IMR-90 (cell line): ENCODE measurements around the gene EXOSC9. TPM values are rescaled to one million over a fixed set of nuclear protein-coding genes. Genes with fewer than 3 reads are reported as not detected.

Source experiments
- ATAC-seq: fragments of 200-7000 bp; cut with Tn5 transposase; 2 replicates; pipeline ENCODE4 v1.9.1; 2020; ENCODE audit warnings: low read depth, mild to moderate bottlenecking, moderate library complexity
- BruUV-seq: library from RNA; stranded (reverse); fragments of 400-500 nt; replicated peaks from 2 replicates; lab custom pipeline; 2021; lab: Mats Ljungman, UMichigan
- CTCF ChIA-PET: fragments of 300-600 bp; formaldehyde crosslinking; extraction: SDS; loops from one replicate; lab custom pipeline; 2021; ENCODE audit warnings: antibody characterized with exemption; lab: Yijun Ruan, JAX
- POLR2A ChIA-PET: fragments of 300-600 bp; sonication (Branson Sonifier 250); formaldehyde crosslinking; loops from one replicate; lab custom pipeline; 2022; ENCODE audit warnings: antibody characterized with exemption; ENCODE audit not compliant: unreplicated experiment; lab: Charles Lee
- DNase-seq: peaks from one replicate; pipeline ENCODE4 v3.0.0; 2013
- H2AFZ ChIP-seq: replicated peaks from 2 replicates; pipeline ENCODE3; 2013; ENCODE audit warnings: low read length, mild to moderate bottlenecking; ENCODE audit not compliant: poor library complexity
- H2AK5ac ChIP-seq: 2 replicates; pipeline ENCODE4 v1.6.1; 2013; ENCODE audit warnings: low read depth, low read length, inconsistent platforms
- H2AK9ac ChIP-seq: replicated peaks from 2 replicates; pipeline ENCODE3; 2013; ENCODE audit warnings: mild to moderate bottlenecking, low read depth, low read length, moderate library complexity; ENCODE audit not compliant: poor library complexity
- H2BK120ac ChIP-seq: 2 replicates; pipeline ENCODE4 v1.6.1; 2013; ENCODE audit warnings: low read depth, low read length, inconsistent platforms
- H2BK15ac ChIP-seq: 3 replicates; pipeline ENCODE4 v1.6.1; 2013; ENCODE audit warnings: low read depth, low read length, inconsistent platforms
- H2BK20ac ChIP-seq: 2 replicates; pipeline ENCODE4 v1.6.1; 2013; ENCODE audit warnings: low read depth, mild to moderate bottlenecking, inconsistent platforms, low read length, moderate library complexity
- H2BK5ac ChIP-seq: 2 replicates; pipeline ENCODE4 v1.6.1; 2013; ENCODE audit warnings: mild to moderate bottlenecking, low read depth, low read length, inconsistent platforms; ENCODE audit not compliant: poor library complexity, severe bottlenecking
- H3K14ac ChIP-seq: replicated peaks from 2 replicates; pipeline ENCODE4 v1.6.1; 2013; ENCODE audit warnings: low read depth, low read length, inconsistent platforms
- H3K18ac ChIP-seq: 2 replicates; pipeline ENCODE4 v1.6.1; 2013; ENCODE audit warnings: low read depth, low read length, control low read depth
- H3K23ac ChIP-seq: 2 replicates; pipeline ENCODE4 v1.6.1; 2013; ENCODE audit warnings: low read depth, low read length, inconsistent platforms
- H3K27ac ChIP-seq: 2 replicates; pipeline ENCODE4 v1.5.1; 2013; ENCODE audit warnings: mild to moderate bottlenecking, control low read depth, low read length; ENCODE audit not compliant: insufficient read depth
- H3K27me3 ChIP-seq: 2 replicates; pipeline ENCODE4 v1.6.1; 2013; ENCODE audit warnings: low read length; ENCODE audit not compliant: control insufficient read depth, insufficient read depth
- H3K36me3 ChIP-seq: 2 replicates; pipeline ENCODE4 v1.6.1; 2013; ENCODE audit warnings: low read length, mixed read lengths; ENCODE audit not compliant: control insufficient read depth, insufficient read depth
- H3K4ac ChIP-seq: 2 replicates; pipeline ENCODE4 v1.6.1; 2013; ENCODE audit warnings: low read depth, low read length, inconsistent platforms
- H3K4me1 ChIP-seq: 2 replicates; pipeline ENCODE4 v1.6.1; 2013; ENCODE audit warnings: low read length, mixed read lengths; ENCODE audit not compliant: control insufficient read depth, insufficient read depth
- H3K4me2 ChIP-seq: 2 replicates; pipeline ENCODE4 v1.6.1; 2013; ENCODE audit warnings: low read depth, mild to moderate bottlenecking, control low read depth, low read length, moderate library complexity
- H3K4me3 ChIP-seq: 2 replicates; pipeline ENCODE4 v1.5.1; 2013; ENCODE audit warnings: low read depth, mild to moderate bottlenecking, control low read depth, low read length, moderate library complexity; ENCODE audit not compliant: insufficient read depth
- H3K56ac ChIP-seq: 2 replicates; pipeline ENCODE4 v1.6.1; 2013; ENCODE audit warnings: low read length, inconsistent platforms; ENCODE audit not compliant: insufficient read depth; ENCODE audit errors: extremely low read depth
- H3K79me1 ChIP-seq, 2 experiments: 2 replicates each; pipeline ENCODE4 v1.6.1; 2013; ENCODE audit warnings: low read length in 2 of 2, inconsistent platforms in 1 of 2, low read depth in 1 of 2
- H3K9ac ChIP-seq: 2 replicates; pipeline ENCODE4 v1.6.1; 2013; ENCODE audit warnings: low read depth, low read length, control low read depth
- H3K9me1 ChIP-seq: 2 replicates; pipeline ENCODE4 v1.6.1; 2013; ENCODE audit warnings: low read length, inconsistent platforms; ENCODE audit not compliant: insufficient read depth
- H3K9me3 ChIP-seq: 2 replicates; pipeline ENCODE4 v1.6.1; 2013; ENCODE audit warnings: low read length; ENCODE audit not compliant: control insufficient read depth, insufficient read depth
- H4K20me1 ChIP-seq: 2 replicates; pipeline ENCODE4 v1.6.1; 2013; ENCODE audit warnings: low read length, inconsistent platforms; ENCODE audit not compliant: insufficient read depth
- H4K5ac ChIP-seq: 2 replicates; pipeline ENCODE4 v1.6.1; 2013; ENCODE audit warnings: mild to moderate bottlenecking, low read depth, low read length, control low read depth
- H4K8ac ChIP-seq, 2 experiments: 2 replicates each; pipeline ENCODE4 v1.6.1; 2013; ENCODE audit warnings: low read depth in 2 of 2, low read length in 2 of 2, control low read depth in 1 of 2, inconsistent platforms in 1 of 2
- H4K91ac ChIP-seq: 2 replicates; pipeline ENCODE4 v1.6.1; 2013; ENCODE audit warnings: low read depth, low read length, inconsistent platforms; ENCODE audit not compliant: insufficient read depth
- BHLHE40 ChIP-seq: fragments of 150-350 bp; IDR thresholded peaks from 2 replicates; pipeline ENCODE4 v1.6.1; 2016; ENCODE audit warnings: mild to moderate bottlenecking, low read depth, low read length
- CEBPB ChIP-seq: IDR thresholded peaks from 2 replicates; pipeline ENCODE4 v1.6.1; 2012; ENCODE audit warnings: low read depth, low read length, improper control_type of control experiment
- CHD1 ChIP-seq: IDR thresholded peaks from 2 replicates; pipeline ENCODE4 v1.6.1; 2012; ENCODE audit warnings: low read depth, low read length, improper control_type of control experiment
- CTCF ChIP-seq: conservative IDR thresholded peaks from 2 replicates; pipeline ENCODE4 v1.5.1; 2012; ENCODE audit warnings: mild to moderate bottlenecking, low read depth, low read length, improper control_type of control experiment
- MAFK ChIP-seq: IDR thresholded peaks from 2 replicates; pipeline ENCODE4 v1.6.1; 2012; ENCODE audit warnings: low read depth, low read length, improper control_type of control experiment
- MAZ ChIP-seq: IDR thresholded peaks from 2 replicates; pipeline ENCODE4 v1.6.1; 2012; ENCODE audit warnings: low read depth, mild to moderate bottlenecking, low read length, improper control_type of control experiment, moderate library complexity, borderline replicate concordance
- POLR2A ChIP-seq: IDR thresholded peaks from 2 replicates; pipeline ENCODE4 v1.6.1; 2012; ENCODE audit warnings: mild to moderate bottlenecking, low read depth, low read length
- RAD21 ChIP-seq: IDR thresholded peaks from 2 replicates; pipeline ENCODE4 v1.6.1; 2012; ENCODE audit warnings: low read length, improper control_type of control experiment
- RFX5 ChIP-seq: IDR thresholded peaks from 2 replicates; pipeline ENCODE4 v1.8.0; 2012; ENCODE audit warnings: low read depth, mild to moderate bottlenecking, low read length, moderate library complexity
- SMC3 ChIP-seq: fragments of 150-350 bp; IDR thresholded peaks from 2 replicates; pipeline ENCODE4 v1.6.1; 2016; ENCODE audit warnings: low read depth, mild to moderate bottlenecking, antibody characterized with exemption, low read length, moderate library complexity
- USF2 ChIP-seq: fragments of 150-350 bp; IDR thresholded peaks from 2 replicates; pipeline ENCODE4 v1.6.1; 2017; ENCODE audit warnings: mild to moderate bottlenecking, antibody characterized with exemption, low read length, low read depth
- dilution Hi-C: fragments of 300-500 bp; cut with HindIII; formaldehyde crosslinking; loops from one replicate; pipeline ENCODE4 v1.14.3; 2018; ENCODE audit warnings: low sequenced_read_pairs; ENCODE audit not compliant: unreplicated experiment
- in situ Hi-C: fragments of 300-500 bp; cut with MboI; formaldehyde crosslinking; loops from 3 replicates; pipeline ENCODE4 v1.14.3; 2019; ENCODE audit warnings: low sequenced_read_pairs, inconsistent platforms, mixed read lengths
- intact Hi-C: fragments of 100-400 bp; cut with micrococcal nuclease; formaldehyde crosslinking; loops from 2 replicates; pipeline ENCODE4 v1.10.0; 2022
- polyA plus RNA-seq, 3 experiments: library from polyadenylated mRNA; depleted of rRNA; stranded (reverse); fragments of >200 nt; gene quantifications; 2 replicates each; pipeline ENCODE4 v1.2.3, GENCODE V29; 2012; ENCODE audit warnings: low replicate concordance in 1 of 3
- total RNA-seq: library from RNA; depleted of rRNA; stranded (reverse); fragments of >200 nt; gene quantifications from 2 replicates; pipeline ENCODE4 v1.2.3, GENCODE V29; 2012
- TF ChIP-seq, protein P1 (sequence below): fragments of 150-350 bp; IDR thresholded peaks from 2 replicates; pipeline ENCODE4 v1.6.1; 2016; ENCODE audit warnings: low read depth, mild to moderate bottlenecking, low read length, moderate library complexity, borderline replicate concordance

Gene EXOSC9
- total and polyA plus RNA-seq, 2 of the 4 experiments (the other 2 are of a cell fraction): 34.7 to 47.5 TPM

DNA sequence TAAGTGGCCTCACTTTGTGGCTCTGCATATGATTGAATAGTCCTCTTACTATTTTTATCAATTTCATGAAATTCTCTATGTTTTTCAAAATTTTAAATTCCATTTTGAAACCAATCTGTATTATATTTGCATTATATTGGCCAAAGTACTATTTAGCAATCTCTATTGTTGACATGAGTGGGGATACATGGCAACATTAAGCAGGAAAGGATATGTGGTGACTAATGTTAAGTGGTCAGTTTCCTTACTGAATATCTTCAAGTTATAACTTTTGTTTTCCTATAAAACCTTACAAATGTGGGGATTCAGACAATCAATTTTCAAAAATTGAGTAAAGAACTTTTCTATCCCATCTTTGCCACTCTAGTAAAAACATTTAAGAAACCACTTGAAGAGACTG, 59.0 kb downstream of the EXOSC9 start:
- ChIA-PET POLR2A (no interaction called here), CTCF (interaction anchor here (1.3 kb wide), 1 partner anchor 10 kb away, joined by 3 read pairs; the partner anchor contains the start of gene BBS7)
- Histone ChIP-seq H3K9ac (no peak overlapping the region), H3K4me1 (no peaks in the 10 kb centered on the region), H3K56ac (no peak overlapping the region), H4K5ac (no peak overlapping the region), H3K14ac (no peak overlapping the region), H2AK5ac (no peak overlapping the region), H3K36me3 (peaks cover 11% of the 10 kb centered on the region), H4K20me1 (no peaks in the 10 kb centered on the region), H3K4ac (no peak overlapping the region), H3K27ac (no peak overlapping the region), H2AK9ac (no peak overlapping the region), H3K9me1 (no peaks in the 10 kb centered on the region), H2BK20ac (no peak overlapping the region), H3K4me3 (no peak overlapping the region), H3K4me2 (no peak overlapping the region), H3K79me1 (peaks cover 6 to 8% of the 10 kb centered on the region in 2 experiments; a peak in 3 of 4 replicates), H3K18ac (no peak overlapping the region), H3K27me3 (no peaks in the 10 kb centered on the region), H2BK120ac (no peak overlapping the region), H4K8ac (no peak overlapping the region), H3K23ac (no peak overlapping the region), H2BK5ac (no peak overlapping the region), H2BK15ac (no peak overlapping the region), H2AFZ (no peak overlapping the region), H3K9me3 (no peaks in the 10 kb centered on the region), H4K91ac (no peak overlapping the region)
- BruUV-seq: no TSS peak
- dilution Hi-C loops: no loop called here
- in situ Hi-C loops: no loop called here
- intact Hi-C loops: no loop called here
- no peak for TF ChIP-seq CEBPB
- TF ChIP-seq, protein P1, sequence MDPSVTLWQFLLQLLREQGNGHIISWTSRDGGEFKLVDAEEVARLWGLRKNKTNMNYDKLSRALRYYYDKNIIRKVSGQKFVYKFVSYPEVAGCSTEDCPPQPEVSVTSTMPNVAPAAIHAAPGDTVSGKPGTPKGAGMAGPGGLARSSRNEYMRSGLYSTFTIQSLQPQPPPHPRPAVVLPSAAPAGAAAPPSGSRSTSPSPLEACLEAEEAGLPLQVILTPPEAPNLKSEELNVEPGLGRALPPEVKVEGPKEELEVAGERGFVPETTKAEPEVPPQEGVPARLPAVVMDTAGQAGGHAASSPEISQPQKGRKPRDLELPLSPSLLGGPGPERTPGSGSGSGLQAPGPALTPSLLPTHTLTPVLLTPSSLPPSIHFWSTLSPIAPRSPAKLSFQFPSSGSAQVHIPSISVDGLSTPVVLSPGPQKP: no peak
- no peak for TF ChIP-seq MAZ
- TF ChIP-seq POLR2A: no peak
- TF ChIP-seq RAD21: no peak
- no peak for TF ChIP-seq USF2
- TF ChIP-seq SMC3: no peak
- no peak for TF ChIP-seq BHLHE40
- no peak for TF ChIP-seq CHD1
- TF ChIP-seq RFX5: no peak
- TF ChIP-seq CTCF: no peak
- no peak for TF ChIP-seq MAFK
- DNase-seq (peak; percentile 12), ATAC-seq (no peak)
